NCI-H128 (cell line): ENCODE data around the gene WRNIP1.
"Not testable (repeated sequence)": the region's sequence is repeated elsewhere in the genome, so short reads cannot be mapped to it uniquely, and the experiment has no call there.

Experiments
- DNase-seq: peaks from one replicate; lab custom pipeline; 2025; ENCODE audit not compliant: unreplicated experiment; lab: John Stamatoyannopoulos, UW

The WRNIP1 gene

GRCh38 chr6:2760882-2761842 is 4.0 kb upstream of the WRNIP1 start:
- no peak for DNase-seq

- DNase-seq = not testable (repeated sequence)
Measured at GRCh38 chr6:2762868-2763267, 2.3 kb upstream of the WRNIP1 start.

- no peak for DNase-seq
Measured at GRCh38 chr6:2763345-2763841, 1.8 kb upstream of the WRNIP1 start.

GRCh38 chr6:2763876-2764540 is 1.2 kb upstream of the WRNIP1 start:
- DNase-seq = no peak

GRCh38 chr6:2764610-2765165 is 505 bp upstream of the WRNIP1 start:
- DNase-seq = no peak

GRCh38 chr6:2765896-2766766 is 938 bp downstream of the WRNIP1 start:
- DNase-seq = no peak

GRCh38 chr6:2766767-2767656 is 1.8 kb downstream of the WRNIP1 start:
- no peak for DNase-seq

GRCh38 chr6:2767657-2768524 is 2.7 kb downstream of the WRNIP1 start:
- no peak for DNase-seq

- DNase-seq = no peak
Measured at GRCh38 chr6:2768696-2769095, 3.5 kb downstream of the WRNIP1 start.

- DNase-seq = no peak
Measured at GRCh38 chr6:2770171-2770570, 5.0 kb downstream of the WRNIP1 start.

GRCh38 chr6:2771079-2771478 is 5.9 kb downstream of the WRNIP1 start:
- no peak for DNase-seq

- DNase-seq = no peak
Measured at GRCh38 chr6:2772840-2773239, 7.6 kb downstream of the WRNIP1 start.

- DNase-seq = no peak
Measured at GRCh38 chr6:2773449-2773848, 8.3 kb downstream of the WRNIP1 start.

- DNase-seq = no peak
Measured at GRCh38 chr6:2775003-2775402, 9.8 kb downstream of the WRNIP1 start.

- DNase-seq = no peak
Measured at GRCh38 chr6:2777249-2777648, 12.1 kb downstream of the WRNIP1 start.

GRCh38 chr6:2780102-2780737 is 15.0 kb downstream of the WRNIP1 start:
- DNase-seq = no peak

GRCh38 chr6:2781685-2782355 is 16.6 kb downstream of the WRNIP1 start:
- no peak for DNase-seq

GRCh38 chr6:2782356-2782708 is 17.1 kb downstream of the WRNIP1 start:
- no peak for DNase-seq
